HG03066 (cell line): Measurements from ENCODE around the gene DAD1.

Experiments used
- ATAC-seq: cut with Tn5 transposase; IDR thresholded peaks from one replicate; pipeline ENCODE4 v1.9.1; 2021; ENCODE audit warnings: low read depth; ENCODE audit not compliant: unreplicated experiment

DAD1 gene

DNA sequence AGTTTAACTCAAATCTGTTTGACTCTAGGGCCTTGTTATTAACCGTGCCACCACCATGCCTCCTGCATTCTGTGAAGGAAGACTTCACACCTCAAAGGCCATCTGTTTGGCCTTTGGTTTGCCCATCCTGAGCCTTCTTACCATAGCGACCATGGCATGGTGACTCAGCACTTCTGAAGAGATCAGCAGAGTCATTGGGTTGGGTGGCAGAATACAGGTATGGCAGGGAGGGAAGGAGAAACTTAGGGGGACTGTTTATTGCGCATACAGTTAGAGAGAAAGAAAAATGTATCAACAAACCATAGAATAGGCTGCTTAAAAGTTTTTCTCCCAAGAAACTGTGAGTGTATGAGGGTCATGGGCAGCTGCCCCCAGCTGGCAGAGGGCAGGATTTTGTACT lies 49.2 kb downstream of the DAD1 start:
- ATAC-seq, result no peak

DNA sequence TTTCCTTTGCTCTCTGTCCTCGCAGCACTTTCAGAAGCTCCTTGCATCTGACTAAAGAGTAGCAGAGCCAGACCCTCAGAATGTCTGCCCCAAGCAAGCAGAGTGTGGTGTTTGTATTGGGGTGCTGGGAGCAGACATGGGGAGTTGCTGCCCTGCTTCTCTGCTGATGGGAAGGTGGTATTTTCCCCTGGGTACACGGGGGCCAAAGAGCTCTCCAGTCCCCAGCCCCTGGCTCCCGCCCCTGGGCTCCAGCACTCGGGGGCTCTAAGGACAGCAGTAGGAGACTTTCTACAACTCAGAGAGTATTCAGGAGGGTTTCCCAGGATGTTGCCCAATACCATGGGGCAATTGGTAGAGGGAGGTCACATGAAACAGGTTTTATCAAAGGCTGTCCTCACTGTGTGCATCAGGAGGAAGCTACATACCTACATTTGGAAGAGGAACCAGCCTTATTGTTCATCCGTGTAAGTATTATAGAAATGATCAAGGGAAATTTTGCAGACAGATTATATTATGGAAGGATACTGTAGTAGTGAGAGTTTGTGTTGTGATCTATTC lies 50.3 kb downstream of the DAD1 start:
- ATAC-seq, result no peak

- no peak for ATAC-seq
Measured at GRCh38 chr14:22537436-22538310, 51.4 kb downstream of the DAD1 start.

GRCh38 chr14:22536853-22537338 lies 52.1 kb downstream of the DAD1 start:
- peak; percentile 73 for ATAC-seq

- no peak for ATAC-seq
Measured at GRCh38 chr14:22535916-22536315, 53.1 kb downstream of the DAD1 start.

- no peak for ATAC-seq
Measured at GRCh38 chr14:22535126-22535525, 53.9 kb downstream of the DAD1 start.

DNA sequence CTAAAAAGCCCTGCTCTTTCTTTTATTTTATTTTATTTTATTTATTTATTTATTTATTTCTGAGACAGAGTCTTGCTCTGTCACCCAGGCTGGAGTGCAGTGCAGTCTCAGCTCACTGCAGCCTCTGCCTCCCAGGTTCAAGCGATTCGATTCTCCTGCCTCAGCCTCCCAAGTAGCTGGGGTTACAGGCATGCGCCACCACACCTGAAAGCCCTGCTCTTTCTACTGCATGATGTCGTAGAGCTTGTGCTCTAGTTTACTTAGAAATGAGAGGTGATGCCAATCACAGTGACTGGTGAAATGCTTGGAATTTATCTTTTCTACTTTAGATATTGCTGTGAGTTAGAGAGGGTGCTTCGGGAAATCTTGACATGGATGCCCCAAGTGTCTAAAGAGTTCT lies 54.5 kb downstream of the DAD1 start:
- ATAC-seq, result no peak

DNA sequence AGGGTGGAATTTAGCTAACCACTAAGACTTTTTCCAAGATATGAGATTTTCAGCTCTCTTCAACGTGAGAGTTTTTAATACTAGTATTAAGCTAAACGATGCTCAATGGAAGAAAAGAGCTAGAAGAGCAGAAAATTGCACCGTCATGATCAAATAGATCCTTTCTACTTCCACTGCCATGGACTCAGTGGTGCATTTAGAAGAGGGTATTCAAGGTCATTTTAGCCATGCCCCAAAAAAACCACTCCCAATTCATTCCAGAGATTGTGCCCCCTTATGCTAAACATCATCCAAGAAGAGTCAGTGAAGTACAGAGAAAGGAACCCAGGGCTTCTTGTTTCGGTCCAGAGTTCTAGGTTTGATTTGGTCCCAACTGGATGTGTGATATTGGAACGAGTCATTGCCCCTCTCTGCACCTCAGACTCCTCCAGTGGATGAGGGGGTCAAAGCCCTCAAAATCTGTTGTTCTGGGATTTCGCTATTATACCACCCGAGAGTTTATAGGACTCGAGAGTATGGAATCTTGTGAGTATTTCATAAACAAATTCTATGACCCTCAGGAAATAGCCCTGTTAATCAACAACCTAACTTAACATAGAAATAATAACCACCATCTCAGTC lies 55.2 kb downstream of the DAD1 start:
- no peak for ATAC-seq

DNA sequence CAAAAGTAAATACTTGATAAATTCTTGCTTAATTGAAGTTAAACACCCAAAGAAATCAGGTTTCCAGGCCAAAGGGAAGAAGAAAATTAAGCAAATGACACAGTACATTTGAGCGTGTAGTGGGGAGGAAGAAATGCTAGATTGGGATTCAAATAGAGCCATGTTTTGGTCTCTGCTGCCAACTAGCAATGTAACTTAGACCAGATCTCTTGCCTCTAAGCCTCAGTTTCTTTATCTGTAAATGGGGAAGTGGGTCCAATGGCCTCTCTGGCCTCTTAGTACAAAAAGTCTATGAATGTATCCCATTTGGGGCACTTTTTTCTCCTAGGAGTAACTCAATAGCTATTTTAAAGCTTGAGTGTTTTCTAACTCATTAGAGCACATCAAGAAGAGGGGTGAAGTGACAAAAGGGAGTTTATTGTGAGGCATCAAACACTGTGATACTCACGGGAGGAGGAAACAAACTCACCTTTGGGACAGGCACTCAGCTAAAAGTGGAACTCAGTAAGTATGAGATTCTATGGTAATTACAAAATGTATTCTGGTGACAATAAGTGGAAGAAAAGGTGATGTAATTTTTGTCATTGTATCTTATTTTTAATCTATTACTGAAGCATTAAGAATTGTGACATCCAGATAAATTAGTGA lies 55.8 kb downstream of the DAD1 start:
- ATAC-seq, result no peak

- ATAC-seq, result no peak
Measured at GRCh38 chr14:22532345-22533056, 56.5 kb downstream of the DAD1 start.

- peak; percentile 63 for ATAC-seq
Measured at GRCh38 chr14:22531451-22532344, 57.3 kb downstream of the DAD1 start.

DNA sequence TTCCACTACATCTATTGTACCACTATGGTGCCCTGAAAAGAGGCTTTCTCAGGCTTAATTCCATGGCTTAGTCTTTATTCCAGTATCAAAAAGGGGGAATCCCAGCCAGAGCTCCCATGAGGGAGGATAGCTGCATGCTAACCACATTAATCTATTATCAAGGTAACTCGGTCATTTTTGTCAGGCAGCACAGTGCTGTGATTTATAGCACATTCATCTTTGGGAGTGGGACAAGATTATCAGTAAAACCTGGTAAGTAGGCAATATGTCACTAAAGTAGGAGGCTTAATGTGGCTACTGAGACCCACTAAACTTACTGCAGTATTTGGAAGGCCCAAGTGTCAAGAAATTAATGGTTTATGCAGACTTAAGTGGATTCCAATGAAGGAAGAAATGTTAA lies 58.9 kb downstream of the DAD1 start:
- no peak for ATAC-seq

DNA sequence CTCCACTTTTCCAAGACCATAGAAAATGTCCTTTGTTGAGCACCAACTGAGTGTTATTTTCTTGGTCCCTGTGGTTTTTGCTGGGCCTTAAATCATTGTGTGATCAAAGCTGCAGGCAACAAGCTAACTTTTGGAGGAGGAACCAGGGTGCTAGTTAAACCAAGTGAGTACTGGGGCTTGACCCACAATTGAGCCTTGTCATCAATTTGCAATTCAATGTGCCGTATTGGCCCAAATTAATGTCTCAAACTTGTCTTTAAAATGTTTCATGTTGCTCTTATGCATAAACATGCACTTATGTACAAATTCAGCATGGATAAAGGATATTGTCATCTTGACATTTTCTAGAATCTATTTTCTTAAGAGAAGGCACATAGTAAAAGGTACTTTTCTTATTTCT lies 62.3 kb downstream of the DAD1 start:
- no peak for ATAC-seq

GRCh38 chr14:22526218-22526617 lies 62.8 kb downstream of the DAD1 start:
- ATAC-seq, result no peak

DNA sequence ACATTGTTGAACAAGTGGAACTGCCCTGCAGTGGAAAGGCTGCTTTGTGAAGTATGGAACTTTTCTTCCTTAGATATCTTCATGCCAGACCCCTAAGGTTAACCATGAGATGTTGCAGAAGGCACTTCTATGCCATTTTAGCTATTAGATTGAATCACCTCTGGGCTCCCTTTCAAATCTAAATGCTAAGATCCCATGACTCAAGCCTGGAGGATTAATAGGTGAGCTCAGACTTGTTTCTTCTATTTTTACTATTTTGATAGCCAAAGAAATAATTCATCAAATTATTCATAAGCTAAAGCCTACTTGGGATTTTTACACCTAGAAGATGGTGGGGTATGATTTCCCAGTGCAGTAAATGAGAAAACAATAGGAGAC lies 64.3 kb downstream of the DAD1 start:
- ATAC-seq, result no peak

- ATAC-seq, result no peak
Measured at GRCh38 chr14:22524115-22524783, 64.8 kb downstream of the DAD1 start.

DNA sequence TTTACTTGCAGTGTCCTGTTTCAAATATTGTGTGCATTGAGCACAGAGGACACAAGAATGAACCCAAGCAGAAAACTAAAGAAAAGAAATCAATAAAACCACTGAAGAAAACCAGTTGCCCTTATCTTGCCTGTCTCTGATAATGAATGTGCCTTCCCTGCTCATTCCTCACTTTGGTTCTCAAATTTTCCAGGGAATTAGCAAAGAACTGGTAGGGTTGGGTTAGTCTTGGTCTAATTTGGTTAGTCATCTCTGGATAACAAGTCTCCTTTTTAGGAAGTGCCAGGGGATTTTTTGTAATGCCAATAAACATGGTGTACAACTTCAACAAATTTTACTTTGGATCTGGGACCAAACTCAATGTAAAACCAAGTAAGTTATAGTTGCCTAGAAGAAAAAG lies 65.7 kb downstream of the DAD1 start:
- no peak for ATAC-seq

DNA sequence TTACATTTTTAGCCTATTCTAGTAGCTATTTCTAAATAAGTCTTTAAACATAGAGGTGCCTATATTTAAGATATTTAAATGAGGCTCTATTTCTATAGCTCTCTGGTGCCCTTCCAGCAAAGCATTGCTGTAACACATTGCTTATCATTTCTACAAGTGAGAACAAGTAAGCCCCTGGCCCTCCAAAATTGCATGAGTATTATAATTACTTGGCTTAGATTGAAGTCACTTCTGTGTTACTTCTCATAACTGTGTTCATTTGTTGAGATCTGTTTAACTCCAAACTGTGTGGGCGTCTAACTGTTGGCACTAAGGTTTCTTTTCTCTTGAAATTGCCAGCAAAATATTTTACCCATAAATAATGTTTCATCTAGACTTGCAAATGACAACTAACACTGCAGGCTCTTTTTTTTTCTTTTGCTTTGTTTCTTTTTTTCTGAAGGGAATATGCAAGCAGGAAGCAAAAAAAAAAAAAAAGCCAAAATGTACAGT lies 66.5 kb downstream of the DAD1 start:
- no peak for ATAC-seq
